ENCODE results near the gene PLCH1.

PLCH1 gene

DNA sequence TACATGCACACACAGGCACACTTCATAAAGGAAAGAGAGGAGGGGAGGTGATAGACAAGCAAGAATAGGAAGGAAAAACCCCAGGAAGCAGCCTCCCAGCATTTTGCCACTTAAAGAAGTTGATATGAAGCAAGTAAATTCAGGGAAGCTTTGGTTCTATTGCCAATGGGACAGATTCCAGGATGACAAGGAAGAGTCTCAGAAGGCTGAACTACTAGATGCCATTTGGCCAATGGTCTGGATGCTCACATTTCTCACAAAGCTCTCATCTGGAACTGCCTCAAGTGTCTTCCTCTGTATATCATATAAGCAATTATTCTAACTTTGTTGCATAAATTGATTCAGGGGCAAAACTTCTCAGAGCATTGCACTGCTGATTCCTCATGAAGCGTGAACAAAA is 372.6 kb downstream of the PLCH1 start:
- DNase-seq (ENCODE audit: low read depth in 2 of 2) = no peak
- TF ChIP-seq, protein P1, sequence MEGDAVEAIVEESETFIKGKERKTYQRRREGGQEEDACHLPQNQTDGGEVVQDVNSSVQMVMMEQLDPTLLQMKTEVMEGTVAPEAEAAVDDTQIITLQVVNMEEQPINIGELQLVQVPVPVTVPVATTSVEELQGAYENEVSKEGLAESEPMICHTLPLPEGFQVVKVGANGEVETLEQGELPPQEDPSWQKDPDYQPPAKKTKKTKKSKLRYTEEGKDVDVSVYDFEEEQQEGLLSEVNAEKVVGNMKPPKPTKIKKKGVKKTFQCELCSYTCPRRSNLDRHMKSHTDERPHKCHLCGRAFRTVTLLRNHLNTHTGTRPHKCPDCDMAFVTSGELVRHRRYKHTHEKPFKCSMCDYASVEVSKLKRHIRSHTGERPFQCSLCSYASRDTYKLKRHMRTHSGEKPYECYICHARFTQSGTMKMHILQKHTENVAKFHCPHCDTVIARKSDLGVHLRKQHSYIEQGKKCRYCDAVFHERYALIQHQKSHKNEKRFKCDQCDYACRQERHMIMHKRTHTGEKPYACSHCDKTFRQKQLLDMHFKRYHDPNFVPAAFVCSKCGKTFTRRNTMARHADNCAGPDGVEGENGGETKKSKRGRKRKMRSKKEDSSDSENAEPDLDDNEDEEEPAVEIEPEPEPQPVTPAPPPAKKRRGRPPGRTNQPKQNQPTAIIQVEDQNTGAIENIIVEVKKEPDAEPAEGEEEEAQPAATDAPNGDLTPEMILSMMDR (IDR thresholded peaks at IDR 0.05; ENCODE audit: low read depth, low read length) = no peak
- no peak overlapping the region for H3K4me3 ChIP-seq (replicated peaks in 1 of 2; ENCODE audit: low read depth in 2 of 2, low read length in 2 of 2)

- no peak for DNase-seq (ENCODE audit: low read depth in 2 of 2)
- H3K4me3 ChIP-seq (replicated peaks in 1 of 2; ENCODE audit: low read depth in 2 of 2, low read length in 2 of 2) = no peak overlapping the region
Observed at GRCh38 chr3:155370764-155371503, 373.9 kb downstream of the PLCH1 start.

DNA sequence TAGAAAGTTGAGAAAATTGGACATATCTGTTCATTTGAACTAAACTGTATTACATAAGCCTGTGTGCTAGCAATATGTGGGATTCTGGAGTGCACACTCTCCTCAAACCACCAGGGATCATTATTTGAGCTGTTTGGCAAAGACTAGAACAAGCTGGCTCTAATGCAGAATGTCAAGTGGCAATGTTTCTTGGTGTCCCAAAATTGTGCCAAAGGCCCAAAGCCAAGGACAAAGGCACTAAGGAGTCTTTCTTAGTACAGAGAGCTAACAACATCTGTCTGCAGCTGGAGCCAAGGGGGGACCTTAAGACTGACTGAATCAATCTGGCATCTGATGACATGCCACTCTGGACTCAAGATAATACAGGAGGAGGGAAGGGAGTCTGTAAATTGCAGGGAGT is 374.7 kb downstream of the PLCH1 start:
- TF ChIP-seq, protein P1 (IDR thresholded peaks at IDR 0.05; ENCODE audit: low read depth, low read length) = no peak
- no peak overlapping the region for H3K4me3 ChIP-seq (replicated peaks in 1 of 2; ENCODE audit: low read depth in 2 of 2, low read length in 2 of 2)
- DNase-seq (ENCODE audit: low read depth in 2 of 2) = no peak

More at GRCh38 chr3:155370764-155371503, 373.9 kb downstream of the PLCH1 start:
- TF ChIP-seq, protein P1 (IDR thresholded peaks at IDR 0.05; ENCODE audit: low read depth, low read length) = no peak

GRCh38 chr3:155369735-155370134 is 375.1 kb downstream of the PLCH1 start:
- no peak overlapping the region for H3K4me3 ChIP-seq (replicated peaks in 1 of 2; ENCODE audit: low read depth in 2 of 2, low read length in 2 of 2)
- DNase-seq (ENCODE audit: low read depth in 2 of 2) = no peak
- TF ChIP-seq, protein P1 (IDR thresholded peaks at IDR 0.05; ENCODE audit: low read depth, low read length) = no peak

- TF ChIP-seq, protein P1 (IDR thresholded peaks at IDR 0.05; ENCODE audit: low read depth, low read length) = no peak
- no peak for DNase-seq (ENCODE audit: low read depth in 2 of 2)
- no peak overlapping the region for H3K4me3 ChIP-seq (replicated peaks in 1 of 2; ENCODE audit: low read depth in 2 of 2, low read length in 2 of 2)
Observed at GRCh38 chr3:155369244-155369643, 375.6 kb downstream of the PLCH1 start.

DNA sequence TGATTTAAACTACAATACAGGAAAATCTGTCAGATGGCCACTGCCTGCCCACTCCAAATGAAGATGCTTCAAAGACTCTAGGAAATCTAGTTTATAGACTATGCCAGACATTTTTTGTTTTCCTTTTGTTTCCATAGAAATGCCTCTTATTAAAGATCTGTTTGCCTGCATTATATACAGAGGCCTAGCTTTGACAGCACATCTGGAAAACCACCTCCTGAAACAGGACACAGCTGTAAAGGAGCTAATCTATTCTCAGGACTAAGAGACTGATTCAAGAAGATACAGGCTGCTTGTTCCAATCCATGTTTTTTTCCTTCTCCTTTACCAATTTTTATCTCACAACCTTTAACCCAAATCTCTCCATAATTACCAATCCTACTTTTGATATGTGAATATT is 376.1 kb downstream of the PLCH1 start:
- no peak overlapping the region for H3K4me3 ChIP-seq (replicated peaks in 1 of 2; ENCODE audit: low read depth in 2 of 2, low read length in 2 of 2)
- TF ChIP-seq, protein P1 (IDR thresholded peaks at IDR 0.05; ENCODE audit: low read depth, low read length) = no peak
- DNase-seq (ENCODE audit: low read depth in 2 of 2) = no peak

GRCh38 chr3:155367506-155367905 is 377.4 kb downstream of the PLCH1 start:
- TF ChIP-seq, protein P1 (IDR thresholded peaks at IDR 0.05; ENCODE audit: low read depth, low read length) = no peak
- H3K4me3 ChIP-seq (replicated peaks in 1 of 2; ENCODE audit: low read depth in 2 of 2, low read length in 2 of 2) = no peak overlapping the region
- DNase-seq (ENCODE audit: low read depth in 2 of 2) = peak in 1 of 2 donors; percentile 10
